Measurements from ENCODE around the gene ZNF77.

GRCh38 chr19:2944775-2945574 lies at the start of gene ZNF77:
- no peak for TF ChIP-seq TAF1 (IDR thresholded peaks at IDR 0.05; ENCODE audit: borderline replicate concordance, insufficient read depth, low read length)
- no peak for TF ChIP-seq SIN3A (IDR thresholded peaks at IDR 0.05; ENCODE audit: borderline replicate concordance, insufficient read depth, low read length)

Data from PFSK-1 (cell line).